ENCODE data around the gene CERK. TPM values are rescaled to one million over a fixed set of nuclear protein-coding genes. Genes with fewer than 3 reads are reported as not detected.
"Not testable (repeated sequence)": the region's sequence is repeated elsewhere in the genome, so short reads cannot be mapped to it uniquely, and the experiment has no call there.

The CERK gene
- total RNA-seq, 3 donors from 2014 or later, result 40.3 to 51.7 (median 50.0) TPM

- H3K4me1 ChIP-seq (ENCODE audit: low read depth), result peaks cover 77% of the 10 kb centered on the region
- ATAC-seq, result no peak
- peak in 1 of 3 donors; percentile 61 for DNase-seq
- no peaks in the 10 kb centered on the region for H3K9me3 ChIP-seq
- TF ChIP-seq CTCF (IDR thresholded peaks at IDR 0.05), result no peak
- no peak overlapping the region for H3K4me3 ChIP-seq
- intact Hi-C loops (cut with DNase I, micrococcal nuclease), result no loop called here
- H3K36me3 ChIP-seq (ENCODE audit: low read depth), result no peaks in the 10 kb centered on the region
These were observed 1.3 kb downstream of the CERK start for GRCh38 chr22:46736705-46737104.

- H3K36me3 ChIP-seq (ENCODE audit: low read depth), result no peaks in the 10 kb centered on the region
- peaks cover 78% of the 10 kb centered on the region for H3K4me1 ChIP-seq (ENCODE audit: low read depth)
- intact Hi-C loops (cut with DNase I, micrococcal nuclease), result no loop called here
- no peaks in the 10 kb centered on the region for H3K9me3 ChIP-seq
- no peak overlapping the region for H3K4me3 ChIP-seq
- peak in 1 of 3 donors; percentile 61 for DNase-seq
- ATAC-seq, result no peak
- TF ChIP-seq CTCF (IDR thresholded peaks at IDR 0.05), result no peak
These were observed 2.1 kb downstream of the CERK start for GRCh38 chr22:46735747-46736608.

- intact Hi-C loops (cut with DNase I, micrococcal nuclease), result no loop called here
- TF ChIP-seq CTCF (IDR thresholded peaks at IDR 0.05), result no peak
- no peak overlapping the region for H3K4me3 ChIP-seq
- peaks cover 73% of the 10 kb centered on the region for H3K4me1 ChIP-seq (ENCODE audit: low read depth)
- no peaks in the 10 kb centered on the region for H3K36me3 ChIP-seq (ENCODE audit: low read depth)
- ATAC-seq (peak; percentile 22), DNase-seq (peak; percentile 59 to 85 (median 72))
- no peaks in the 10 kb centered on the region for H3K9me3 ChIP-seq
These were observed 3.1 kb downstream of the CERK start for GRCh38 chr22:46734830-46735453.

- intact Hi-C loops (cut with DNase I, micrococcal nuclease); H3K4me3 ChIP-seq; ATAC-seq; H3K36me3 ChIP-seq (ENCODE audit: low read depth); H3K9me3 ChIP-seq: not testable (repeated sequence)
- DNase-seq, result peak in 1 of 3 donors; percentile 54
- peaks cover 66% of the 10 kb centered on the region for H3K4me1 ChIP-seq (ENCODE audit: low read depth)
These were observed 3.8 kb downstream of the CERK start for GRCh38 chr22:46734213-46734722.

GRCh38 chr22:46732513-46732912 is 5.5 kb downstream of the CERK start:
- no peak for TF ChIP-seq CTCF (IDR thresholded peaks at IDR 0.05)
- Histone ChIP-seq H3K4me3 (no peak overlapping the region), H3K4me1 (ENCODE audit: low read depth) (peaks cover 71% of the 10 kb centered on the region), H3K9me3 (no peaks in the 10 kb centered on the region), H3K36me3 (ENCODE audit: low read depth) (no peaks in the 10 kb centered on the region)
- intact Hi-C loops (cut with DNase I, micrococcal nuclease), result no loop called here
- peak in 1 of 3 donors; percentile 27 for DNase-seq
- ATAC-seq, result no peak

GRCh38 chr22:46732041-46732379 is 6.0 kb downstream of the CERK start:
- ATAC-seq, result no peak
- peak in 1 of 3 donors; percentile 49 for DNase-seq
- intact Hi-C loops (cut with DNase I, micrococcal nuclease), result no loop called here

More at GRCh38 chr22:46732041-46732379, 6.0 kb downstream of the CERK start:
- TF ChIP-seq CTCF (IDR thresholded peaks at IDR 0.05), result no peak
- H3K9me3 ChIP-seq, result no peaks in the 10 kb centered on the region
- H3K36me3 ChIP-seq (ENCODE audit: low read depth), result no peaks in the 10 kb centered on the region
- H3K4me1 ChIP-seq (ENCODE audit: low read depth), result peaks cover 70% of the 10 kb centered on the region
- H3K4me3 ChIP-seq, result no peak overlapping the region

Data from mucosa of descending colon (tissue), 3 donors.